ENCODE measurements around the gene BCL11B. TPM values are rescaled to one million over a fixed set of nuclear protein-coding genes. Genes with fewer than 3 reads are reported as not detected.

Gene BCL11B
- total RNA-seq, 1 donor from 2014 or later: 27.0 TPM

DNA sequence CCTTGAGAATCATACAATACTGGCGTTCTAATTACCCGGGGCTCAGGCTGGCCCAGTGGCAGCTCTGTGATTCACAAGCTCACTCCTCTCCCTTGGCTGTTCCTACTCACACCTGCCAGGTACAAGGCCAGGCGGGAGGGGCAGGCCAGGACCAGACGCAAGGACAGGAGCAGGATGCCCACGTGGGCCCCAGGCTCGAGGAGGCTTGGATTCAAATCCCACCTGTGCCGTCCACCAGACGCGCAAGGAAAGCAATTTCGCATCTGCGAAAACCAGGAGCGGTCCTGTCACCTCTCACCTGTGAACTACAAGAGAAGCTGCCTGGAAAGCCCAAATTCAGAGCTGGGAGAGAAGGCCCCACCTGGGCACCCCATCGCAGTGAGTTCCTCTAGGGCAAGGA, 50.6 kb downstream of the BCL11B start:
- DNase-seq: no peak

GRCh38 chr14:99217066-99217955, 54.7 kb downstream of the BCL11B start:
- DNase-seq: no peak

- no peak for DNase-seq
Measured at GRCh38 chr14:99216191-99216590, 55.8 kb downstream of the BCL11B start.

- DNase-seq: no peak
Measured at GRCh38 chr14:99215277-99215676, 56.7 kb downstream of the BCL11B start.

GRCh38 chr14:99214701-99215100, 57.3 kb downstream of the BCL11B start:
- DNase-seq: no peak

- no peak for DNase-seq
Measured at GRCh38 chr14:99213527-99213971, 58.4 kb downstream of the BCL11B start.

DNA sequence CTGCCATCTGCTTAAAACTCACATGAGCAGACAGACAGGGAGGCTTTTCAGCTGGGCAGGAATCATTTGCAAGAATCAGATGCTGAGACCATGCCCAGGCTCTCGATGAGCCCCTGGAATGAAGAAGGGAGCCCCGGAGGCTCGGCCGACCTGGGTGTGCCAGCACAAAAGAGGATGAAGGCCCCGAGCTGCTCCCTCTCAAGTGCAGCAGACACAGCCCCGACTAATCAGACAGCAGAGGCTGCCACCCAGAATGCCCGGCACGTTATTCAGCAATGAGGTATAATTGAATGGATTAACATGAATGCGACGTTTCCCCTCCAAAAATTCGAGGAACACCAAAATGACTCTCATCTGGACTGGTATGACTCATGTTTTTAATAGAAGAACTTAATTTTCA, 58.9 kb downstream of the BCL11B start:
- no peak for DNase-seq

GRCh38 chr14:99212646-99213045, 59.4 kb downstream of the BCL11B start:
- no peak for DNase-seq

DNA sequence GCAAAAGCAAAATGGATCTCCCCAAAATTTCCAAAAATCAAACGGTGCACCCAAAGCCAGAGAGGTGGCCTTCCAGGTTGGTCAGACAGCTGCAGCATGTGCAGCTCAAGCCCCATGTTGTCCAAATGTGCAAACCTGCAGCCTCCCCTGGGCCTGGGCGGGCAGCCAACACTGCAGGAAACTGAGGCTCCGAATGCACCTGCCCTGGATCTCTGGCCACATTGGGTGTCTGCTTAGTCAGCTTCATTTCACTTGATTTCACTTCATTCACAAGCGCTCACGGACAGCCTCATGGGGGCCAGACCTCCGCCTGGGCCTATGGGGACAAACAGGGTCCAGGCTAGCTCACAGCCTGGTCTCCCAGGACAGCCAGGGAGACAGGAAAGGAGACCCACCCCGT, 59.8 kb downstream of the BCL11B start:
- no peak for DNase-seq

DNA sequence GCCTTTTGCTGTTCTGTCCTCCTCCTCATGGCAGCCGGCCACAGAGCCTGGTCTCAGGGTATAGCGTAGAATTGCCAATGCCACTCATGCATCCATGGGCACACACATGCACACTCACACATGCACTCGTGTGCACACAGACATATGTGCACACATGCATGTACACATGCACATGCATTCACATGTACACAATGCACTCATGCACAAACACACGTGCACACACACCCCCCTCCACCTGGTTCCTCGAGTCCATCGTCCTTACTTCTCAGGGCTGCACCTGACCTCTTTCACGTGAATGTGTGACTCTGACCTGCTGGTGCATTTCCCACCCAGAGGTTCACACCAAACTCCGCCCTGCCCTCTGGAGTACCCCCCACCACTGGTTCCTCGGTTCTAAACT, 60.6 kb downstream of the BCL11B start:
- DNase-seq: no peak

DNA sequence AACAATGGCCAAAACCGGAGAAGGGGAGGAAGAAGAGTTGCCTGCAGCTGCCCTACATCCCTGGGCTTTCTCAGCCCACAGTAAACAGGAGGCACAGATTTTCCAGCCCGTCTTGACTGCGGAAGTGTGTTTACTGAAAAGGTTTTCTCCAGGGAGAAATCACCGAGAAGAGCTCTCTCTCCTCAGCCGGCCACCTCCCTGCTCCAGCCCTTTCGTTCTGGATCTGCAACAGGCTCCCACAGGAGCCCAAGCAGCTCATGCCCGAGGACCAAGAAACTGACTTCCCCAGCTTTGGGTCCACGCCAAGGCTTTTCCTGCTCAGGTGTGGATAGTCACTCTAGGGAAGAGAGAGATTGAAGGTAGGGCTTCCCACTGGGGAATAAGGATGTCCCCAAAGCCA, 61.7 kb downstream of the BCL11B start:
- no peak for DNase-seq

DNA sequence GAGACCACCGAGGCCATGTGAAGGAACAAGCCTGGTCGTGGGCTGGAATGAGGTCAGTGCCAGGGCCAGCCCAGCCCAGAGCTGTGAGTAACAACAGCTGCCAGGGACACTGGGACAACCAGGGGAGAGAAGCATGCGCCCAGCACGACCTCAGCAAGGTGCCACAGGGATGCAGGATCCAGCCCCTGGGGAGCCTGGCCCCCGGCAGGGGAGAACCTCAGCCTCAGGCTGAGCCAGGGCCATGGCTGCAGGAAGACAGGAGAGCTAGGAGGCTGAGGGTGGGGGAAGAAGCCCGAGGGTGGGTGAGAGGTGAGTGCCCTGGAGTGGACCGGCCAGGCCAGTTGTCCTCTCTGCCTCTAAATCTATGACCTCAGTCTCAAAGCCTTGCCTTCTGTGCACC, 62.6 kb downstream of the BCL11B start:
- no peak for DNase-seq

DNA sequence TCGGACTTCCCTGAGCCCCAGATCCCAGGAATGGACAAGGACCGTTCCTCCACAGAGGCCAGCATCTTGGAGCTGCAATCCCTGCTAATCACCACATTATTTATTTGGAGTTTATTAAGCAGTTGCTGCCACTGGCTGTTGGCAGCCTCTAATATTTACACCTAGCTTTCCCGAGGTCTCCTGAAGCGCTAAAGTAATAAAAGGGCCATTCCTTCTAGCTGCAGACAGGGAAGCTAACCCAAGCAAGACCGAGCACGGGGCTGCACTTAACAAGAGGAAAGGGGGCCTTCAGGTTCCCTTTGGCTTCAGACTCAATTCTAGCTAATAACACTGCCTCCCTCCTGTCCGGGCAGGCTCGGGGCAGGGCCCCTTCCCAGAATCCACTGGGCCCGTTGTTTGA, 63.7 kb downstream of the BCL11B start:
- DNase-seq: no peak

DNA sequence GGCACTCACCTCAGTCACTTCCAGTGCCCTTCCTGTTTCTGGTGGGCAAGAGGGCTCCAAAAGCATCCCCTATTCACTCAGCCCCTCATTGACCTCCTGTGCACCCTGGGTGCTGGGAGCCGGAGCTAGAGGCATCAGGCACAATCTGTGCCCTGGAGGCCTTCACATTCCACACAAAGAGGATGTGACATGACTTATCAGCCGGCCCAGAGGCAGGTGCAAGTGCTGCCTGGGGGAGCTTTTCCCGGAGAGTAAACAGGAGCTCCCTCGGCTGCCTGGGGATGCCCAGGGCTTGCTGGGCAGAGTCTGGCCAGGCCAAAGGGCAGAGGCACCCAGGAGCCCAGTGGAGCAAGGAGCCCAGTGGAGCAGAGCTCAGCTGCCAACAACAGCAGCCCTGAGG, 64.5 kb downstream of the BCL11B start:
- no peak for DNase-seq

- DNase-seq: no peak
Measured at GRCh38 chr14:99206090-99206489, 65.9 kb downstream of the BCL11B start.

GRCh38 chr14:99205086-99205688, 66.8 kb downstream of the BCL11B start:
- no peak for DNase-seq

DNA sequence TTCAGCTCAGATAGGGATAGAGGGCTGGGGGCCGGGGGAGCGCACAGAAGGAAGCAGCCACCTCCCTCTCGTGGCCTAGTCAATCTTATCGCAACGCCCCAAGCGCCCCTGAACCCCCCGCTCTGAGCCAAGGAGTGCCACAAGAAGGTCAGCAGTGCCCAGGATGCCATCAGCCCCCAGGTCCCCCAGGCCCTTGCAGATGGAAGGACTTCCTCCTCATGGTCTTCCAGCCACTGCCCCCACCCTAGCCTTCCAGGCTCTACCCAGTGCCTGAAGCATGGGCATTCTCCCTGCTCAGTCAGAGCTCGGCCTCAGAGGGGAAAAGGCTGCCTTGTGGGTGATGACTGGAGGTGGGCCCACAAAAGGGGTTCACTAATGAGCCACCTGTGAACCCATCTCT, 68.2 kb downstream of the BCL11B start:
- DNase-seq: no peak

DNA sequence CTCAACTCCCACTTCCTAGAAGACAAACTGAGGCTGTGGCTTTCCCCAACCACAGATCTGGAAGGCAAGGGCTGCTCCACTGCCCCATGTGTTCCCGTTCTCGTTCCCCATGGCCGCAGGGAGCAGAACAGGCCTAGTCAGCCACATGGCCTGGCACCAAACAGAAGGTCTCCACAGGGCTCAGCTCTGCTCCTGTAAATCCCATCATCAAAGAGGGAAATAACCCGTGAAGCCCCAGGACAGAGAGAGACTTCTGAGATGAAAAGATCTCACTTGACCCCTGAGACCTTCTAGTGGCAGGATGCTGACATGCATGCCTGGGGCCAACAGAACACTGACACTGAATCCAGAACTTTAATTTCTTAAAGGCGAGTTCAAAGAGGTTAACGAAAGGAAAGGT, 68.9 kb downstream of the BCL11B start:
- DNase-seq: no peak

GRCh38 chr14:99202516-99202915, 69.5 kb downstream of the BCL11B start:
- DNase-seq: no peak

GRCh38 chr14:99201351-99202073, 70.5 kb downstream of the BCL11B start:
- no peak for DNase-seq

DNA sequence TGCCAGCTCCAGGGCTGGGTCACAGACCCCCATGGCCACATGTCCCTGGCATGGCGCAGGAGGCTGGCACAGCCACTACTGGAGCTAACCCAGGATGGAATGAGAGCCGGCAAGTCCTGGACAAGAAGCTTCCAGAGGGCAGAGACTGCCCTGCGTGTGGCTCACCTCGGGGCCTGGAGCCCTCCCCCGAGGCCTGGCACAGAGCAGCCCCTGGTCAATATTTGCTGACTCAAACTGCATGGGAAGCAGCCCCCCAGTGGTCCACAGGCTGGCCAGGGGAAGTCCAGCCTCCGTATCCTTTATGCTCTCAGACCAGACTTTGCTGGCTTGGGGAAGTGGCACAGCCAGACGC, 71.4 kb downstream of the BCL11B start:
- no peak for DNase-seq

- no peak for DNase-seq
Measured at GRCh38 chr14:99199846-99200653, 71.9 kb downstream of the BCL11B start.

All from occipital lobe (tissue), 2 donors.